WTC11 (cell line): ENCODE results near the gene TLE2. TPM values are rescaled to one million over a fixed set of nuclear protein-coding genes. Genes with fewer than 3 reads are reported as not detected.

Experiments used
- GABPB1 ChIP-seq: sonication (generic); formaldehyde crosslinking; IDR thresholded peaks from 2 replicates; pipeline ENCODE4 v1.8.1; 2023; ENCODE audit warnings: mild to moderate bottlenecking, missing genetic modification reagents
- KAT7 ChIP-seq: sonication (generic); formaldehyde crosslinking; IDR thresholded peaks from 2 replicates; pipeline ENCODE4 v1.8.1; 2023; ENCODE audit warnings: missing genetic modification reagents, mild to moderate bottlenecking, borderline replicate concordance
- MYBL2 ChIP-seq: sonication (generic); formaldehyde crosslinking; IDR thresholded peaks from 2 replicates; pipeline ENCODE4 v1.8.1; 2023; ENCODE audit warnings: mild to moderate bottlenecking, moderate library complexity, missing genetic modification reagents
- ZNF671 ChIP-seq: fragments of 250-450 bp; sonication (Bioruptor Pico); IDR thresholded peaks from 2 replicates; pipeline ENCODE4 v1.8.0; 2021; ENCODE audit warnings: mild to moderate bottlenecking
- total RNA-seq: library from RNA; stranded (reverse); gene quantifications from 3 replicates; pipeline ENCODE4 v1.2.3, GENCODE V29; 2021
- TF ChIP-seq, protein P1 (sequence below): sonication (generic); formaldehyde crosslinking; IDR thresholded peaks from 2 replicates; pipeline ENCODE4 v1.8.0; 2022; ENCODE audit warnings: mild to moderate bottlenecking, missing genetic modification reagents
- TF ChIP-seq, protein P2 (sequence below): sonication (generic); formaldehyde crosslinking; IDR thresholded peaks from 2 replicates; pipeline ENCODE4 v1.8.1; 2023; ENCODE audit warnings: mild to moderate bottlenecking, moderate library complexity, missing genetic modification reagents
- TF ChIP-seq, protein P3 (sequence below): sonication (generic); formaldehyde crosslinking; IDR thresholded peaks from 2 replicates; pipeline ENCODE4 v1.8.1; 2023; ENCODE audit warnings: mild to moderate bottlenecking, missing genetic modification reagents
- TF ChIP-seq, protein P4 (sequence below): sonication (generic); formaldehyde crosslinking; IDR thresholded peaks from 2 replicates; pipeline ENCODE4 v1.8.0; 2022; ENCODE audit warnings: mild to moderate bottlenecking, missing genetic modification reagents

TLE2 gene
- total RNA-seq, 1 experiment from 2014 or later: 20.0 TPM

DNA sequence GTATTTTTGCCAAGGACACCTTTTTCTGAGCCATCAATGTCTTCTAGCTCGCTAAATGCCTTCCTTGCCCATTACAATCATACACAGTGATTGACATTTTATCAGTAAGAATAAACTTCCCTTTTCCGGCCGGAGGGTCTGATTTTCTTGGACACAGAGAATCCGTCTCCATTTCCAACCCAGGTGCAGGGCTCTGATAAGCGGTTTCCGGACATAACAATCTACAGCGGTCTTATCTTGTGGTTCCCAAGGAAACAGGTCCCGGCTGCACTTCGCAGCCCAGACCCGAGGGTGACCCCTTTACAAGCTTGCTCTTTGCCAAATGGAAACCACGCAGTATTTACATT lies 79.2 kb downstream of the TLE2 start (continued):
- TF ChIP-seq, protein P1, sequence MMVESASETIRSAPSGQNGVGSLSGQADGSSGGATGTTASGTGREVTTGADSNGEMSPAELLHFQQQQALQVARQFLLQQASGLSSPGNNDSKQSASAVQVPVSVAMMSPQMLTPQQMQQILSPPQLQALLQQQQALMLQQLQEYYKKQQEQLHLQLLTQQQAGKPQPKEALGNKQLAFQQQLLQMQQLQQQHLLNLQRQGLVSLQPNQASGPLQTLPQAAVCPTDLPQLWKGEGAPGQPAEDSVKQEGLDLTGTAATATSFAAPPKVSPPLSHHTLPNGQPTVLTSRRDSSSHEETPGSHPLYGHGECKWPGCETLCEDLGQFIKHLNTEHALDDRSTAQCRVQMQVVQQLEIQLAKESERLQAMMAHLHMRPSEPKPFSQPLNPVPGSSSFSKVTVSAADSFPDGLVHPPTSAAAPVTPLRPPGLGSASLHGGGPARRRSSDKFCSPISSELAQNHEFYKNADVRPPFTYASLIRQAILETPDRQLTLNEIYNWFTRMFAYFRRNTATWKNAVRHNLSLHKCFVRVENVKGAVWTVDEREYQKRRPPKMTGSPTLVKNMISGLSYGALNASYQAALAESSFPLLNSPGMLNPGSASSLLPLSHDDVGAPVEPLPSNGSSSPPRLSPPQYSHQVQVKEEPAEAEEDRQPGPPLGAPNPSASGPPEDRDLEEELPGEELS: no peak
- TF ChIP-seq ZNF671 (CRISPR knock-in tag) (no peak), MYBL2 (CRISPR knock-in tag) (no peak), KAT7 (no peak), GABPB1 (CRISPR knock-in tag) (no peak)
- TF ChIP-seq, protein P2, sequence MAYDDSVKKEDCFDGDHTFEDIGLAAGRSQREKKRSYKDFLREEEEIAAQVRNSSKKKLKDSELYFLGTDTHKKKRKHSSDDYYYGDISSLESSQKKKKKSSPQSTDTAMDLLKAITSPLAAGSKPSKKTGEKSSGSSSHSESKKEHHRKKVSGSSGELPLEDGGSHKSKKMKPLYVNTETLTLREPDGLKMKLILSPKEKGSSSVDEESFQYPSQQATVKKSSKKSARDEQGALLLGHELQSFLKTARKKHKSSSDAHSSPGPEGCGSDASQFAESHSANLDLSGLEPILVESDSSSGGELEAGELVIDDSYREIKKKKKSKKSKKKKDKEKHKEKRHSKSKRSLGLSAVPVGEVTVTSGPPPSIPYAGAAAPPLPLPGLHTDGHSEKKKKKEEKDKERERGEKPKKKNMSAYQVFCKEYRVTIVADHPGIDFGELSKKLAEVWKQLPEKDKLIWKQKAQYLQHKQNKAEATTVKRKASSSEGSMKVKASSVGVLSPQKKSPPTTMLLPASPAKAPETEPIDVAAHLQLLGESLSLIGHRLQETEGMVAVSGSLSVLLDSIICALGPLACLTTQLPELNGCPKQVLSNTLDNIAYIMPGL (CRISPR knock-in tag): no peak
- TF ChIP-seq, protein P3, sequence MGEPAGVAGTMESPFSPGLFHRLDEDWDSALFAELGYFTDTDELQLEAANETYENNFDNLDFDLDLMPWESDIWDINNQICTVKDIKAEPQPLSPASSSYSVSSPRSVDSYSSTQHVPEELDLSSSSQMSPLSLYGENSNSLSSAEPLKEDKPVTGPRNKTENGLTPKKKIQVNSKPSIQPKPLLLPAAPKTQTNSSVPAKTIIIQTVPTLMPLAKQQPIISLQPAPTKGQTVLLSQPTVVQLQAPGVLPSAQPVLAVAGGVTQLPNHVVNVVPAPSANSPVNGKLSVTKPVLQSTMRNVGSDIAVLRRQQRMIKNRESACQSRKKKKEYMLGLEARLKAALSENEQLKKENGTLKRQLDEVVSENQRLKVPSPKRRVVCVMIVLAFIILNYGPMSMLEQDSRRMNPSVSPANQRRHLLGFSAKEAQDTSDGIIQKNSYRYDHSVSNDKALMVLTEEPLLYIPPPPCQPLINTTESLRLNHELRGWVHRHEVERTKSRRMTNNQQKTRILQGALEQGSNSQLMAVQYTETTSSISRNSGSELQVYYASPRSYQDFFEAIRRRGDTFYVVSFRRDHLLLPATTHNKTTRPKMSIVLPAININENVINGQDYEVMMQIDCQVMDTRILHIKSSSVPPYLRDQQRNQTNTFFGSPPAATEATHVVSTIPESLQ (CRISPR knock-in tag): no peak
- TF ChIP-seq, protein P4, sequence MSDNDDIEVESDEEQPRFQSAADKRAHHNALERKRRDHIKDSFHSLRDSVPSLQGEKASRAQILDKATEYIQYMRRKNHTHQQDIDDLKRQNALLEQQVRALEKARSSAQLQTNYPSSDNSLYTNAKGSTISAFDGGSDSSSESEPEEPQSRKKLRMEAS: no peak

Other genes with a start within 250 kb of the TLE2 start
- 89.3 to 91.2 TPM (median 89.4 TPM) in 3 replicates for gene SGTA, start 246.0 kb downstream of the TLE2 start, total RNA-seq
- gene THOP1, start 243.8 kb downstream of the TLE2 start, total RNA-seq: 165 to 181 TPM (median 176 TPM) in 3 replicates
- gene ZNF554, start 209.4 kb downstream of the TLE2 start, total RNA-seq: 5.7 to 6.2 TPM (median 6.1 TPM) in 3 replicates
- gene ZNF555, start 187.8 kb downstream of the TLE2 start, total RNA-seq: 6.6 to 7.2 TPM (median 6.6 TPM) in 3 replicates
- 0.02 to 0.11 TPM in 2 of 3 replicates, not detected in the other for gene ZNF556, start 161.9 kb downstream of the TLE2 start, total RNA-seq
- gene ZNF57, start 128.4 kb downstream of the TLE2 start, total RNA-seq: 6.7 to 8.9 TPM (median 6.8 TPM) in 3 replicates
- gene ZNF77, start 84.3 kb downstream of the TLE2 start, total RNA-seq: 4.5 to 5.6 TPM (median 4.7 TPM) in 3 replicates
- gene TLE6, start 51.7 kb downstream of the TLE2 start, total RNA-seq: 2.5 to 3.3 TPM (median 3.1 TPM) in 3 replicates
- 233 to 249 TPM (median 246 TPM) in 3 replicates for gene TLE5, start 33.2 kb upstream of the TLE2 start, total RNA-seq
- gene GNA11, start 65.1 kb upstream of the TLE2 start, total RNA-seq: 22.4 to 27.2 TPM (median 23.5 TPM) in 3 replicates
- 0.22 to 0.44 TPM (median 0.37 TPM) in 3 replicates for gene GNA15, start 106.8 kb upstream of the TLE2 start, total RNA-seq
- gene S1PR4, start 149.5 kb upstream of the TLE2 start, total RNA-seq: 0.27 to 0.37 TPM (median 0.28 TPM) in 3 replicates
- gene NCLN, start 156.7 kb upstream of the TLE2 start, total RNA-seq: 99.9 to 113 TPM (median 105 TPM) in 3 replicates
- gene CELF5, start 195.4 kb upstream of the TLE2 start, total RNA-seq: 7.7 to 10.6 TPM (median 9.0 TPM) in 3 replicates